Spleen (tissue), 11 donors: ENCODE data around the gene CDC25A. TPM values are rescaled to one million over a fixed set of nuclear protein-coding genes. Genes with fewer than 3 reads are reported as not detected.

Experiments used
- DNase-seq: peaks from one replicate; pipeline ENCODE4 v3.0.0-alpha.2; 2020
- H3K27ac ChIP-seq, 8 donors: fragments of 200-600 bp; sonication (generic) in 7 of 8; 1 replicate in 4 of 8; 2 replicates in 4 of 8; pipeline versions ENCODE4 v1.5.0 to v1.8.0; 2016 to 2021; ENCODE audit warnings: inconsistent platforms in 4 of 8, mild to moderate bottlenecking in 4 of 8, moderate library complexity in 1 of 8
- H3K27me3 ChIP-seq, 7 donors: fragments of 200-600 bp; sonication (generic) in 6 of 7; replicated peaks in 1 of 7; 1 replicate in 4 of 7; 2 replicates in 3 of 7; pipeline versions ENCODE4 v1.5.0 to v1.8.0; 2016 to 2021; ENCODE audit warnings: inconsistent platforms in 3 of 7, mild to moderate bottlenecking in 1 of 7
- H3K36me3 ChIP-seq, 6 donors: fragments of 200-600 bp; sonication (generic) in 5 of 6; 1 replicate in 4 of 6; 2 replicates in 2 of 6; pipeline versions ENCODE4 v1.5.0 to v1.8.0; 2016 to 2021; ENCODE audit warnings: inconsistent platforms in 2 of 6
- H3K4me1 ChIP-seq, 6 donors: fragments of 200-600 bp; sonication (generic) in 5 of 6; 1 replicate in 3 of 6; 2 replicates in 3 of 6; pipeline versions ENCODE4 v1.5.0 to v1.8.0; 2016 to 2021; ENCODE audit warnings: inconsistent platforms in 3 of 6
- H3K4me3 ChIP-seq, 8 donors: fragments of 200-600 bp; sonication (generic) in 7 of 8; 1 replicate in 4 of 8; 2 replicates in 4 of 8; pipeline versions ENCODE4 v1.5.0 to v1.8.0; 2016 to 2021; ENCODE audit warnings: inconsistent platforms in 4 of 8, mild to moderate bottlenecking in 4 of 8, moderate library complexity in 2 of 8
- H3K9me3 ChIP-seq, 8 donors: fragments of 200-600 bp; sonication (generic) in 7 of 8; 1 replicate in 4 of 8; 2 replicates in 4 of 8; pipeline versions ENCODE4 v1.5.0 to v1.8.0; 2016 to 2021; ENCODE audit warnings: inconsistent platforms in 4 of 8
- POLR2A ChIP-seq, 3 donors: fragments of 450-650 bp; IDR thresholded peaks; one replicate each; pipeline ENCODE4 v1.5.1; 2017; ENCODE audit warnings: antibody characterized with exemption in 3 of 3, mild to moderate bottlenecking in 1 of 3
- POLR2AphosphoS5 ChIP-seq, 3 donors: sonication (generic); formaldehyde crosslinking; IDR thresholded peaks; one replicate each; pipeline ENCODE4 v1.5.1; 2017; ENCODE audit warnings: antibody characterized with exemption in 3 of 3
- WGBS, 5 donors: extraction: QIAGEN DNeasy Blood & Tissue Kit in 3 of 5; methylation state at CpG; one replicate each; pipeline versions ENCODE4 v1.1.5 to v1.1.7; 2013 to 2018; 5-methylcytosine and 5-hydroxymethylcytosine counted together
- intact Hi-C: fragments of 100-400 bp; cut with DNase I; formaldehyde crosslinking; loops from one replicate; pipeline ENCODE4 v1.15.0; 2023; ENCODE audit warnings: low total_unique reads
- polyA plus RNA-seq, 3 donors: library from polyadenylated mRNA; stranded (reverse); fragments of 200-250 nt; gene quantifications; one replicate each; pipeline ENCODE4 v1.2.1, GENCODE V29; 2013
- total RNA-seq, 7 donors: library from RNA; depleted of rRNA in 3 of 7; stranded (reverse); fragments of >200 nt in 3 of 7; fragmentation: NEBNext Ultra II Directional in 4 of 7; extraction: Animal tissue kit (Norgen Biotek cat#: 25700) in 4 of 7; gene quantifications; one replicate each; pipeline versions ENCODE4 v1.1.0 to v1.2.1, GENCODE V29; 2016 to 2021
- TF ChIP-seq, protein P1 (sequence below), 11 experiments: fragments of 200-600 bp in 7 of 11; fragments of 450-650 bp in 4 of 11; sonication (generic) in 4 of 11; IDR thresholded peaks in 8 of 11; conservative IDR thresholded peaks in 3 of 11; 1 replicate in 7 of 11; 2 replicates in 4 of 11; pipeline versions ENCODE4 v1.4.0 to v1.8.0; 2016 to 2021; ENCODE audit warnings: antibody characterized with exemption in 11 of 11, inconsistent platforms in 4 of 11, mild to moderate bottlenecking in 1 of 11
- donor health status: healthy with polysubstance abuse.
- donor health status: DM: no; HTN: no; CAD: no; lungs with moderate emphysema.
- donor health status: DM: no; HTN: no; CAD: no.
- donor health status: Bipolar disorder and iron deficiency.
- donor health status: healthy.
- donor health status: DM: no; HTN: no; CAD: no.
- donor health status: DM: yes; HTN: yes; CAD: no.

The CDC25A gene
- total and polyA plus RNA-seq, 10 donors: 0.65 to 8.1 (median 2.8) TPM

DNA sequence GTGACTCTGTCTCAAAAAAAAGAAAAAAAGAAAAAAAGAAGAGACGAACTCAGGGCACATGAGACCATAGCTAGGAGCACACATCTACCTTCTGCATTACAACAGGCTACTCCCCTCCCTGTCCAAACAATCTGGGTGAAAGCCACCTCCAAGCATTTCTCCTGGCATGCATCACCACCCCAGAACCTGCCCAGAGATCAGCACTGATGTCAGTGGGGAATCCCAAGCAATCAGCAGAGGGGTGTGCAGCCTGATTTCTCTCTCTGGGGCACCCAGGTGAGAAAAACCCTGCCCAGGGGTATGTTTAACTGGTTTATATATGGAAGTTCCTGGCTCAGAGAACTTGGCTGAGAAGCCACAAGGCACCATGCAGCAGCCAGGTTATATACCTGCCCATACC, 59.4 kb downstream of the CDC25A start:
- TF ChIP-seq POLR2AphosphoS5 (IDR thresholded peaks at IDR 0.05) (no peak), POLR2A (IDR thresholded peaks at IDR 0.05) (no peak)
- TF ChIP-seq, protein P1, sequence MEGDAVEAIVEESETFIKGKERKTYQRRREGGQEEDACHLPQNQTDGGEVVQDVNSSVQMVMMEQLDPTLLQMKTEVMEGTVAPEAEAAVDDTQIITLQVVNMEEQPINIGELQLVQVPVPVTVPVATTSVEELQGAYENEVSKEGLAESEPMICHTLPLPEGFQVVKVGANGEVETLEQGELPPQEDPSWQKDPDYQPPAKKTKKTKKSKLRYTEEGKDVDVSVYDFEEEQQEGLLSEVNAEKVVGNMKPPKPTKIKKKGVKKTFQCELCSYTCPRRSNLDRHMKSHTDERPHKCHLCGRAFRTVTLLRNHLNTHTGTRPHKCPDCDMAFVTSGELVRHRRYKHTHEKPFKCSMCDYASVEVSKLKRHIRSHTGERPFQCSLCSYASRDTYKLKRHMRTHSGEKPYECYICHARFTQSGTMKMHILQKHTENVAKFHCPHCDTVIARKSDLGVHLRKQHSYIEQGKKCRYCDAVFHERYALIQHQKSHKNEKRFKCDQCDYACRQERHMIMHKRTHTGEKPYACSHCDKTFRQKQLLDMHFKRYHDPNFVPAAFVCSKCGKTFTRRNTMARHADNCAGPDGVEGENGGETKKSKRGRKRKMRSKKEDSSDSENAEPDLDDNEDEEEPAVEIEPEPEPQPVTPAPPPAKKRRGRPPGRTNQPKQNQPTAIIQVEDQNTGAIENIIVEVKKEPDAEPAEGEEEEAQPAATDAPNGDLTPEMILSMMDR (IDR thresholded peaks at IDR 0.05 in 8 of 11, conservative IDR thresholded peaks at IDR 0.05 in 3 of 11): no peak
- intact Hi-C loops: no loop called here
- no peaks in the 10 kb centered on the region for H3K9me3 ChIP-seq
- no peak overlapping the region for H3K27ac ChIP-seq
- no peaks in the 10 kb centered on the region for H3K36me3 ChIP-seq
- no peak overlapping the region for H3K4me3 ChIP-seq
- H3K4me1 ChIP-seq: peaks cover 0 to 16% (median 6%) of the 10 kb centered on the region in 6 donors
- WGBS, 5 donors: 78 to 87% (median 85%) methylated on average over 1 of the region's 1 CpG
- DNase-seq: no peak
- no peaks in the 10 kb centered on the region for H3K27me3 ChIP-seq

DNA sequence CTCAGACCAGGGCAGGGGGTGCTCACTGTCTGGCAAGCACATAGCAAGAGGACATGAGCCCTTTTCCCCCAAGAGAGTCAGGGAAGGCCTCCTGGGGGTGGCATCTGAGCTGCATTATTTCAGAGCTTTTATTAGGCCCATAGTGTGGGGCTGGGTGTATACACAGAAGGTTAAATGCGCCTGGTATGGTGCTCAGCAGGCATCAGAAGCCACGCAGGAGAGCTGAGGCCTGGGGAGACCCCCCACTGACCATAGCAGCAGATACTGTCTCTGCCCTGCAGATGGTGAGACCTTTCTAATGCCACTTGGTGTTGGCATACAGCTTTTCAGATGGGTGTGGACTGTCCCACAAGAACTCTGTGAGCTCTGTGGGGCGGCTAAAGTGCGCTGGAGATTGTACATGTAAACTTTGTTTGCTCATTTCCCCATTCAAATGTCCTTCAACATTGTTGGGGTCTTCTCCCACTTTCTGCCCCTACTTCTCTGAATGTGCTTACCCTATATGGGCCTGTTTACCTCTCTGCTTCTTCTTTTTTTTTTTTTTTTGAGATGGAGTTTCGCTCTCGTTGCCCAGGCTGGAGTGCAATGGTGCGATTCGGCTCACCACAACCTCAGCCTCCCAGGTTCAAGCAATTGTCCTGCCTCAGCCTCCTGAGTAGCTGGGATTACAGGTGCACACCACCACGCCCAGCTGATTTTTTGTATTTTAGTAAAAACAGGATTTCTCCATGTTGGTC, 62.2 kb downstream of the CDC25A start:
- Histone ChIP-seq H3K4me3 (no peak overlapping the region), H3K27ac (no peak overlapping the region), H3K4me1 (peaks cover 0 to 12% (median 5%) of the 10 kb centered on the region in 6 donors), H3K36me3 (no peaks in the 10 kb centered on the region), H3K27me3 (no peaks in the 10 kb centered on the region), H3K9me3 (no peaks in the 10 kb centered on the region)
- no peak for DNase-seq
- intact Hi-C loops: no loop called here
- WGBS, 5 donors: 83 to 95% (median 94%) methylated on average over 9 of the region's 9 CpGs
- TF ChIP-seq, protein P1 (IDR thresholded peaks at IDR 0.05 in 8 of 11, conservative IDR thresholded peaks at IDR 0.05 in 3 of 11): no peak
- no peak for TF ChIP-seq POLR2AphosphoS5 (IDR thresholded peaks at IDR 0.05)
- no peak for TF ChIP-seq POLR2A (IDR thresholded peaks at IDR 0.05)

DNA sequence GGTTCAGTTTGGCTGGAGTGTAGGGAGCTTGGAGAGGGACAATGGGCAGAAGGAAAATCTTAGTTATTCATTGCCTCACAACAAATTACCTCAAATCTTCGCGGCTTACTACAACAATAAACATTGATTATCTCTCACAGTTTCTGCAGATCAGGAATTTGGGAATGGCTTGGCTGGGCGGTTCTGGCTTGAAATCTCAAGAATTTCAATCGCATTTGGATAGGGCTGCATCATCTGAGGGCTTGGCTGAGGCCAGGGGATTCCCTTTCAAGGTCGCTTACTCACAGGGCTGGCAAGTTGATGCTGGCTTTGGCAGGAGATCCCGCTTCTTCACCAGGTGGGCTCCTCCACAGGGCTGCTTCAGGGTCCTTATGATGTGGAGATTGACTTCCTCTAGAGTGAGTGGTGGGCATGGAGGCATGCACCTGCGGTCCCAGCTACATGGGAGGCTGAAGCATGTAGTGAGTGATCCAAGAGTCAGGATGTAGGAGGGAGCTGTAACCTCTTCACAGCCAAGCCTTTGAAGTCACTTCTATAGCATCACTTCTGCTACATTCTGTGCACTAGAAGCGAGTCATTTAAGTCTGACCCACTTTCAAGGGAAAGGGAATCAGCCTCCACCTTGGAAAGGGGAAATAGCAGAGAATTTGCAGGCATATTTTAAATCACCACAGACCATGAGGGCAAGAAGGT, 63.1 kb downstream of the CDC25A start:
- no peaks in the 10 kb centered on the region for H3K9me3 ChIP-seq
- no peaks in the 10 kb centered on the region for H3K36me3 ChIP-seq
- intact Hi-C loops: no loop called here
- no peak overlapping the region for H3K27ac ChIP-seq
- DNase-seq: no peak
- H3K4me1 ChIP-seq: peaks cover 0 to 5% (median under 1%) of the 10 kb centered on the region in 6 donors
- H3K27me3 ChIP-seq: no peaks in the 10 kb centered on the region
- no peak overlapping the region for H3K4me3 ChIP-seq
- 81 to 90% (median 86%) methylated on average over 8 of the region's 8 CpGs for WGBS, 5 donors
- TF ChIP-seq POLR2AphosphoS5 (IDR thresholded peaks at IDR 0.05): no peak
- TF ChIP-seq, protein P1 (IDR thresholded peaks at IDR 0.05 in 8 of 11, conservative IDR thresholded peaks at IDR 0.05 in 3 of 11): no peak
- TF ChIP-seq POLR2A (IDR thresholded peaks at IDR 0.05): no peak

DNA sequence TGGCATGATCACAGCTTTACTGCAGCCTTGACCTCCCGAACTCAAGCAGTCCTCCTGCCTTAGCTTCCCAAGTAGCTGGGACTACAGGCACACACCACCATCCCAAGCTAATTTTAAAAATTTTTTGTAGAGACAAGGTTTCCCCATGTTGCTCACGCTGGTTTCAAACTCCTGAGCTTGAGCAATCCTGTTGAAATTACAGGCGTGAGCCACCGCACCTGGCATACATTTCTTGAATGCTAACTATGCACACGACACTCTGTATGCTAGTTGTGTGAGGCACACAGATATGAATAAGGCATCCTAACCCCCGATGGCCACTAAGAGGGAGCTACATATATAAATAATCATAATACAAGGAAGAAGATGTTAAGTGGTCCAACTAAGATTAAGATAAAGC, 64.9 kb downstream of the CDC25A start:
- Histone ChIP-seq H3K27ac (no peak overlapping the region), H3K36me3 (no peaks in the 10 kb centered on the region), H3K27me3 (no peaks in the 10 kb centered on the region), H3K9me3 (no peaks in the 10 kb centered on the region), H3K4me3 (no peak overlapping the region), H3K4me1 (peaks cover 0 to 19% (median 9%) of the 10 kb centered on the region in 6 donors)
- intact Hi-C loops: no loop called here
- no peak for DNase-seq
- WGBS, 5 donors: 85 to 92% (median 89%) methylated on average over 6 of the region's 6 CpGs
- no peak for TF ChIP-seq POLR2AphosphoS5 (IDR thresholded peaks at IDR 0.05)
- TF ChIP-seq, protein P1 (IDR thresholded peaks at IDR 0.05 in 8 of 11, conservative IDR thresholded peaks at IDR 0.05 in 3 of 11): no peak
- TF ChIP-seq POLR2A (IDR thresholded peaks at IDR 0.05): no peak
